ENCODE measurements around the gene TSPEAR. TPM values are rescaled to one million over a fixed set of nuclear protein-coding genes. Genes with fewer than 3 reads are reported as not detected.

Gene TSPEAR
- total RNA-seq, 2 experiments from 2014 or later: not detected

DNA sequence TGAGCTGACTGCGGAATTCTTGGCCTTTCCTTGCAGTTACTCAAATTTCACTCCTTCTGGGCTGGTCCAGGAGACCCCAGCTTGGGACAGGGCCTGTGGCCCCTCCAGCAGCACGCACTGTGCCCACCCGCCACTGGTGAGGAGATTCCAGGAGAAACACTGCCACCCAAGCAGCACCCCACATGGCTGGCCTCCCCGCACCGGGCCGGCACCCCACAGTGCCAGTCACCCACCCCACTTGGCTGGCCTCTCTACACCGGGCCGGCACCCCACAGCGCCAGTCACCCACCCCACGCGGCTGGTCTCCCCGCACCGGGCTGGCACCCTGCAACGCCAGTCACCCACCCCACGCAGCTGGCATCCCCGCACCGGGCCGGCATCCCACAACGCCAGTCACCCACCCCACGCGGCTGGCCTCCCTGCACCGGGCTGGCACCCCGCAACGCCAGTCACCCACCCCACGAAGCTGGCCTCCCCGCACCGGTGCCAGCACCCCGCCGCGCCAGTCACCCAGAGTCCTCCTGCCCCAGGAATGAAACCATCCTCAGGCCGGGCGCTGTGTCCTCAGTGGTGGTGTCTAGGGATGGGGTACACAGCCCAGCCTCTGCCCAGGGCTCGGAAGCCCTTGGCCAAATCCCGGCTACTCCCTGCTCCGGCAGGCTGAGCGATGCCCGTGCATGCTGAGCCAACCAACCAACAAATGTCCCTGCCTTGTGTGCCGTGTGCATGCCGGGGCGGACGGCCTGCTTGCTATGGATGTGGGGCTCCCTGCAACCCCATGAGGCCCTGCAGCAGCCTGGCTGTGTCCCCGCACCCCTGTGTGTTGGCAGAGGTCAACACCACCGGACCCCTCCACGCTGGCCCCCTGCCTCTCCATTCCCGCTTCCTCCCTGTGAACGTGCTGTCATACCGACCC is 38.6 kb upstream of the TSPEAR start:
- H3K27me3 Mint-ChIP-seq: peaks cover 18% of the 10 kb centered on the region
- H3K4me1 Mint-ChIP-seq: no peaks in the 10 kb centered on the region
- no peaks in the 10 kb centered on the region for H3K36me3 Mint-ChIP-seq
- H3K27ac Mint-ChIP-seq: no peak overlapping the region
- H3K4me3 Mint-ChIP-seq: no peak overlapping the region
- no peak for DNase-seq
- H3K9me3 Mint-ChIP-seq: no peaks in the 10 kb centered on the region

DNA sequence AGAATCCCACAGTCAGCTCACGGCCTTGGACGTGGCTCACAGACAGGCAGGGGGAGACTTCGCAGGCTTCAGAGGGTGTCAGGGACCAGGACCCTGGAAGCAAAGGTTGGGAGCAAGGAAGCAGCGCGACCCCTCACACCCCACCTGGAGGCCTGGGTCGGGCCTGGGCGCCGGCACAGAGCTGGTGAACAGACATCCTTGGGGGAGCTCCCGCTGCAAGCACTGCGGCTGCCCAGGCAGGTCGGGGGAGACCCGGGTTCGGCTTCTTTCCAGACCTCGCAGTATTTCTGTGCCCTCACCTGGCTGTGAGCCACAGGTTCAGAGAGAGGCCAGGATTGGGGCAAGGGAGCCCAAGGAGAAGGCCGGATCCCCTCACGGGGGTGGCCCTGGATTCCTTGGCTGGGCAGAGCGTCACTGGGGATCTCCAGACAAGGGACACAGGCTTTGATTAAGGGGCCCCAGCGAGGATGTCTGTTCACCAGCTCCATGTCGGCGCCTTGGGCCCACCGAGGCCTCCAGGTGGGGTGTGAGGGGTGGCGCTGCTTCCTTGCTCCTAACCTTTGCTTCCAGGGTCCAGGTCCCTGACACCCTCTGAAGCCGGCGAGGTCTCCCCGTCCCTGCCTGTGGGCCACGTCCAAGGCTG is 37.9 kb upstream of the TSPEAR start:
- no peaks in the 10 kb centered on the region for H3K36me3 Mint-ChIP-seq
- no peak overlapping the region for H3K27ac Mint-ChIP-seq
- H3K4me1 Mint-ChIP-seq: no peaks in the 10 kb centered on the region
- H3K27me3 Mint-ChIP-seq: peaks cover 18% of the 10 kb centered on the region
- H3K4me3 Mint-ChIP-seq: no peak overlapping the region
- DNase-seq: no peak
- H3K9me3 Mint-ChIP-seq: no peaks in the 10 kb centered on the region

DNA sequence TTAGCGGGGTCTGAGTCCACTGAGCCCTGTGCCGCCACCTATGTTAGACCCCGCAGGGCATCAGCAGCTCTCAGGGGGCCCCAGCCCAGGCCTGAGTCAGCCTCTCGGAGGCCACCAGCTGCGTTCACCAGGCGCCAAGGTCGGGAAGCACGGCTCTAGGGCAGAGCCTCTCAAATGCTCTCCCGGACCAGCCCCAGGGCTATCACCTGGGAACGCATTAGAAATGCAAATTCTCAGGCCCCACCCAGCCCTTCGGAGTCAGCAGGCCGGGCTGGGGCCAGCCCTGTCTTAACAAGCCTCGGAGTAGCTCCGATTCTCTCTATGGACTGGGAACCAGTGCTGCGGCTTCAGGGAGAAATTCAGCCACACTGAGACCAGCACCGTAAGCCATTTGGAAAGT is 37.2 kb upstream of the TSPEAR start:
- DNase-seq: no peak
- Mint-ChIP-seq H3K27ac (no peak overlapping the region), H3K27me3 (peaks cover 18% of the 10 kb centered on the region), H3K4me1 (no peaks in the 10 kb centered on the region), H3K4me3 (no peak overlapping the region), H3K36me3 (no peaks in the 10 kb centered on the region), H3K9me3 (no peaks in the 10 kb centered on the region)

DNA sequence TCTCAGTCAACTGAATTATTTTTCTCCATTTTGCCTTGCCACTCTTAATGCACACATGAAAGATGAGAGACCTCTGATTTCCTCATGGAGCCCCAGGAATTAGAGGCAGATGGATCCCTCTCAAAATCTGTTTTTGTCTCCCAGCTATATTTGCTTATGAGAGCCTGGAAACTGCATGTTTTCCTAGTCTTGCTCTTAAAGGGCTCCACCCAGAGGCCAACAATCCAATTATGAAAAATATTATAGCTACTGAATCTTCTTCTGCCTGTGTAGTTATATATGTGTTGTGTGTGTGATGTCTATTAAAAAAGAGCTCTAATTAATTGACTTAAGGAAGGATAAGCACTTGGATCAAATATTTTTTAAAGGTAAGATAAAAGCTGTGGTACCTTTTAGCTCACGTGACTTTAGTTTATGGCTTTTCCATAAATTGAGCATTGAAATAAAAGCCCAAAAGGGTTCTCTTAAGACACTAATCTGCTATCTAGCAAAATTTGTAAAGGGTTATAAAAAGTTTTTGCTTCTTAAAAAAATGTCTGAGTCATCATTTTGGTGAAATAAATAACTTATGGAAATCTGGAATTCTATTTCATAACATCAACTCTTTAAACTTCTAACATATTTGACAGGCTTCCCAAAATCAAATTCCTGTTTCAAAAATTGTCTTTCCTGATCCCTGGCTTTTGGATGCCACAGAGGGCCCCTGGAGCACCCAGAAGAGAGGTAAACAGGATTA is 31.2 kb upstream of the TSPEAR start:
- Mint-ChIP-seq H3K9me3 (peaks cover 12% of the 10 kb centered on the region), H3K27me3 (no peaks in the 10 kb centered on the region), H3K27ac (no peak overlapping the region), H3K4me1 (peaks cover 2% of the 10 kb centered on the region), H3K4me3 (no peak overlapping the region), H3K36me3 (peaks cover 3% of the 10 kb centered on the region)
- no peak for DNase-seq

DNA sequence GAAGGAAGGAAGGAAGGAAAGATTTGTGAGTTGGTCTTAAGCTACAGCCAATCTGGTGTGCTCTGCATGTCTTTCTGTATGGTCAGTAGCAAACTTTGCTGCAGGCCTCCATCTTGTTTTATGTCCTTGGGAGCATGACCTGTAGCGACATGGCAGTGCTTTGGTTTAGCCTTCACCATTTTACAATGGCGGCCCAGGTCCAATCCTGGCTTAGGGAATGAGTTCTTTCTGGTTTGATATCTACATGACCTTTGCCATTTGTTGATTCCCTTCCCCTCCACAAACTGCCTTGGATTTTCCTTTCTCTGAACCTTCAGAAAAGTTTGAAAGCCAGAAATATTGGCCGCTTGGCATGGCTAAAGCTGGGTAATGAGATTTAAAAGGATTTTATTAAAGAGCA is 30.5 kb upstream of the TSPEAR start:
- H3K9me3 Mint-ChIP-seq: peaks cover 17% of the 10 kb centered on the region
- H3K27ac Mint-ChIP-seq: no peak overlapping the region
- peaks cover 3% of the 10 kb centered on the region for H3K36me3 Mint-ChIP-seq
- H3K4me3 Mint-ChIP-seq: no peak overlapping the region
- H3K4me1 Mint-ChIP-seq: peaks cover 2% of the 10 kb centered on the region
- DNase-seq: no peak
- no peaks in the 10 kb centered on the region for H3K27me3 Mint-ChIP-seq

DNA sequence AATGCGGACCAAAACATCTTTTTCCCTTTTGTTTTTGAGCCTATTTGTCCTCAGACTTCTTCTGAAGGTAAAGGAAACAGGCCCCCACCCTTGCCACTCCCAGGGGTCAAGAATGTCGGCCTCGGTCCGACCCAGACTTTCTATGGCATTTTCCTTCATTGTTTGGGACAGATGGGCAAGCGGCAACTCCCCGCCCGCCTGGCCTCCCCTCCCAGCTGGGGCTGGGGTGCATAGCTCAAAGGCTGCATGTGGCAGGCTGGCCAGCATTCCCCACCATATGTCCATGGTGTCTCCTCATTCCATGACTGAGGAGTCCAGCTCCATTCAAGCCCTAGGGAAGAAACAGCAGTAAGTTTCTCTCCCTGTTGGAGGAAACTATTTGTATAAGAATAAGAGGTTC is 29.4 kb upstream of the TSPEAR start:
- peaks cover 2% of the 10 kb centered on the region for H3K4me1 Mint-ChIP-seq
- no peak overlapping the region for H3K4me3 Mint-ChIP-seq
- no peak for DNase-seq
- peaks cover 17% of the 10 kb centered on the region for H3K9me3 Mint-ChIP-seq
- peaks cover 3% of the 10 kb centered on the region for H3K36me3 Mint-ChIP-seq
- H3K27me3 Mint-ChIP-seq: no peaks in the 10 kb centered on the region
- H3K27ac Mint-ChIP-seq: no peak overlapping the region

- peaks cover 2% of the 10 kb centered on the region for H3K4me1 Mint-ChIP-seq
- peaks cover 3% of the 10 kb centered on the region for H3K36me3 Mint-ChIP-seq
- no peak overlapping the region for H3K4me3 Mint-ChIP-seq
- peaks cover 17% of the 10 kb centered on the region for H3K9me3 Mint-ChIP-seq
- DNase-seq: no peak
- no peaks in the 10 kb centered on the region for H3K27me3 Mint-ChIP-seq
- no peak overlapping the region for H3K27ac Mint-ChIP-seq
Measured at GRCh38 chr21:44739316-44739715, 27.9 kb upstream of the TSPEAR start.

DNA sequence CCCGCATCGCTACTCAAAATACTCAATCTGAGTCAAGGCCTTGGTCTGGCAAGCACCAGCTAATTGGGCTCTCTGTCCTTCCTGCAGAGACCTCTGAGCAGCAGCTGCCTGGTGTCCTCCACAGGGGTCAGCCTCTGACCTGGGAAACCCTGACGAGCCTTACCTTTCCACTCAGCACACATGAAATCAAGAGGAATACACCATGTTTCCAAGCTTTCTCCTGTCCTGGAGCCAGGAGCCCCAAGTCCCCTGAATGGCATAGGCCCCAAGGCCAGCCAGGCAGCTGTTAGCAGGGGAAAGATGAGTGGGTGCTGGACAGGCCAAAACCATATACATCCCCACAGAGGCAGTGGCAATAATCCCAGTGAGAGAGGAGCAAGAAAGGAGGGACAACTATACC is 27.2 kb upstream of the TSPEAR start:
- H3K27me3 Mint-ChIP-seq: no peaks in the 10 kb centered on the region
- no peak overlapping the region for H3K27ac Mint-ChIP-seq
- H3K4me1 Mint-ChIP-seq: peaks cover 2% of the 10 kb centered on the region
- no peak for DNase-seq
- H3K36me3 Mint-ChIP-seq: peaks cover 3% of the 10 kb centered on the region
- peaks cover 17% of the 10 kb centered on the region for H3K9me3 Mint-ChIP-seq
- no peak overlapping the region for H3K4me3 Mint-ChIP-seq

GRCh38 chr21:44737706-44738354 is 26.5 kb upstream of the TSPEAR start:
- Mint-ChIP-seq H3K4me3 (no peak overlapping the region), H3K36me3 (peaks cover 3% of the 10 kb centered on the region), H3K27me3 (no peaks in the 10 kb centered on the region), H3K9me3 (peaks cover 17% of the 10 kb centered on the region), H3K27ac (no peak overlapping the region), H3K4me1 (peaks cover 2% of the 10 kb centered on the region)
- DNase-seq: no peak

- H3K9me3 Mint-ChIP-seq: peaks cover 17% of the 10 kb centered on the region
- no peak overlapping the region for H3K27ac Mint-ChIP-seq
- H3K4me1 Mint-ChIP-seq: no peaks in the 10 kb centered on the region
- DNase-seq: no peak
- peaks cover 3% of the 10 kb centered on the region for H3K36me3 Mint-ChIP-seq
- H3K27me3 Mint-ChIP-seq: no peaks in the 10 kb centered on the region
- no peak overlapping the region for H3K4me3 Mint-ChIP-seq
Measured at GRCh38 chr21:44736291-44737004, 25.1 kb upstream of the TSPEAR start.

DNA sequence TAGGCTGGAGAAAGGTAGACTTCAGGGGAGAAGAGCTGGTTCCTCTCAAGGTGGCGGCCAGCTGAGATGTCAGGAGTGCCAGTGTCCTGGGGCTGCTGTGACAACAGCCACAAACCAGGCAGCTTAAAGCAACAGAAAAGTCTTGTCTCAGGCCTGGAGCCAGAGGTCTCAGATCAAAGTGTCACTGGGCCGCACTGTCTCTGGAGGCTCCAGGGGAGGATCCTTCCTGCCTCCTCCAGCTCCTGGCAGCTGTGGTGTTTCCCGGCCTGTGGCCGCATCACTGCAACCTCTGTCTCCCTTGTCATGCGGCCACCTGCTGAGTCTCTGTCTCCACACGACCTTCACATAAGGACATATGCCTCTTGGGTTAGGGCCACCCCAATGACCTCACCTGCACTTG is 24.4 kb upstream of the TSPEAR start:
- DNase-seq: no peak
- H3K36me3 Mint-ChIP-seq: peaks cover 3% of the 10 kb centered on the region
- no peak overlapping the region for H3K4me3 Mint-ChIP-seq
- H3K4me1 Mint-ChIP-seq: no peaks in the 10 kb centered on the region
- H3K27me3 Mint-ChIP-seq: no peaks in the 10 kb centered on the region
- no peak overlapping the region for H3K27ac Mint-ChIP-seq
- peaks cover 17% of the 10 kb centered on the region for H3K9me3 Mint-ChIP-seq

DNA sequence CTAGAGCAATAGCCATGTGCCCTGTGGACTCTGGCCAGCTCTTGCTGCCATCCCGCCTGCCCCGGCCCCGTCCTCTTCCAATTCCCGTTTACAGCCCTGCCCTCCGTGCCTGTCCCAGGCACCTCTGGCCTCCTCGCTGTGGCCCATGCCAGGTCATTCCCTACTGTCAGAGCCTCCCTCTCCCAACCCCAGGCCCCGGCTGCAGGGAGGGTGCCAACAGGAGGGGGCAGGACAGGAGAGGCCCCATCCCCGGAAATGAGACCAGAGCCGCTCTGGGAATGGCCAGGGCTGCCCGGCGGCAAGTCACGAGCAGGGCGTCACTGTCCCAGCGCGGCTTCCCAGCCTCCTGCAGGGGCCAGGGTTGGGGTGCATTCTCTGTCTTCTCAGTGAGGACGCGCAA is 23.5 kb upstream of the TSPEAR start:
- Mint-ChIP-seq H3K9me3 (peaks cover 17% of the 10 kb centered on the region), H3K27me3 (no peaks in the 10 kb centered on the region), H3K4me3 (no peak overlapping the region), H3K27ac (no peak overlapping the region), H3K4me1 (no peaks in the 10 kb centered on the region), H3K36me3 (peaks cover 3% of the 10 kb centered on the region)
- no peak for DNase-seq

- Mint-ChIP-seq H3K4me3 (no peak overlapping the region), H3K27me3 (no peaks in the 10 kb centered on the region), H3K9me3 (peaks cover 13% of the 10 kb centered on the region), H3K4me1 (no peaks in the 10 kb centered on the region), H3K27ac (no peak overlapping the region), H3K36me3 (peaks cover 2% of the 10 kb centered on the region)
- DNase-seq: no peak
Measured at GRCh38 chr21:44734026-44734745, 22.8 kb upstream of the TSPEAR start.

- H3K9me3 Mint-ChIP-seq: peaks cover 9% of the 10 kb centered on the region
- H3K36me3 Mint-ChIP-seq: no peaks in the 10 kb centered on the region
- no peak overlapping the region for H3K4me3 Mint-ChIP-seq
- DNase-seq: no peak
- no peak overlapping the region for H3K27ac Mint-ChIP-seq
- H3K4me1 Mint-ChIP-seq: no peaks in the 10 kb centered on the region
- H3K27me3 Mint-ChIP-seq: peaks cover 3% of the 10 kb centered on the region
Measured at GRCh38 chr21:44732956-44733355, 21.6 kb upstream of the TSPEAR start.
